Left ventricle myocardium inferior (tissue), 1 donor: ENCODE results near the gene GPRIN1. TPM values are rescaled to one million over a fixed set of nuclear protein-coding genes. Genes with fewer than 3 reads are reported as not detected.

Experiments
- DNase-seq: peaks from one replicate; pipeline ENCODE4 v3.0.0-alpha.2; 2020
- H3K27ac ChIP-seq: fragments of 200-600 bp; replicated peaks from 2 replicates; pipeline ENCODE4 v1.8.0; 2021
- H3K27me3 ChIP-seq: fragments of 200-600 bp; 2 replicates; pipeline ENCODE4 v1.8.0; 2021; ENCODE audit warnings: low read depth
- H3K36me3 ChIP-seq: fragments of 200-600 bp; 2 replicates; pipeline ENCODE4 v1.8.0; 2021
- H3K4me1 ChIP-seq: fragments of 200-600 bp; 2 replicates; pipeline ENCODE4 v1.8.0; 2021
- H3K4me3 ChIP-seq: fragments of 200-600 bp; 2 replicates; pipeline ENCODE4 v1.8.0; 2021; ENCODE audit warnings: mild to moderate bottlenecking, moderate library complexity
- H3K9me3 ChIP-seq: fragments of 200-600 bp; replicated peaks from 2 replicates; pipeline ENCODE4 v1.8.0; 2021
- intact Hi-C: fragments of 100-400 bp; cut with micrococcal nuclease; formaldehyde crosslinking; loops from one replicate; pipeline ENCODE4 v1.11.0; 2022
- total RNA-seq: library from RNA; stranded (reverse); fragmentation: NEBNext Ultra II Directional; extraction: Animal tissue kit (Norgen Biotek cat#: 25700); gene quantifications from one replicate; pipeline ENCODE4 v1.2.1, GENCODE V29; 2021
- TF ChIP-seq, protein P1 (sequence below): fragments of 200-600 bp; IDR thresholded peaks from 2 replicates; pipeline ENCODE4 v1.8.0; 2021; ENCODE audit warnings: antibody characterized with exemption, mild to moderate bottlenecking, borderline replicate concordance
- donor health status: DM: no; HTN: yes; CAD: no; lungs with severe emphysema.

Gene GPRIN1
- total RNA-seq, 1 donor from 2014 or later, result 0.58 TPM

DNA sequence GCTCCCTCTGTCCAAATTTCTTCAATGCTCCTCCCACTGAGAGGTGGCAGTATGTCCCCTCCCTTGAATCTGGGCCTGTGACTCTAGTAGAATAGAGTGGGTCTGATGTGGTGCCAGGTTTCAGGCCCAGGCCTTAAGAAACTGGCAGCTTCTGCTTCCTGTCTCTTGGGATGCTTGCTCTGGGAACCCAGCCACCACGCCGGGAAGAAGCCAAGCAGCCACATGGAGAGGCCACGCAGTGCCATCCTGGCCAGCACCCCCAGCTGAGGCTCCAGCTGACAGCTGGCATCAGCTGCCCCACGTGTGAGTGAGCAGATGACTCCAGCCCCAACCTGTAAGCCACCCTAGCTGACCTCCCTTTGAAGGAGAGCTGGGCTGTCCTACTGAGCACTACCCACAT is 30.0 kb upstream of the GPRIN1 start:
- no peak overlapping the region for H3K4me3 ChIP-seq
- peak overlapping the region; percentile 44 for H3K27ac ChIP-seq
- H3K27me3 ChIP-seq, result peaks cover 8% of the 10 kb centered on the region
- H3K4me1 ChIP-seq, result peaks cover 10% of the 10 kb centered on the region
- intact Hi-C loops, result no loop called here
- no peaks in the 10 kb centered on the region for H3K36me3 ChIP-seq
- TF ChIP-seq, protein P1, sequence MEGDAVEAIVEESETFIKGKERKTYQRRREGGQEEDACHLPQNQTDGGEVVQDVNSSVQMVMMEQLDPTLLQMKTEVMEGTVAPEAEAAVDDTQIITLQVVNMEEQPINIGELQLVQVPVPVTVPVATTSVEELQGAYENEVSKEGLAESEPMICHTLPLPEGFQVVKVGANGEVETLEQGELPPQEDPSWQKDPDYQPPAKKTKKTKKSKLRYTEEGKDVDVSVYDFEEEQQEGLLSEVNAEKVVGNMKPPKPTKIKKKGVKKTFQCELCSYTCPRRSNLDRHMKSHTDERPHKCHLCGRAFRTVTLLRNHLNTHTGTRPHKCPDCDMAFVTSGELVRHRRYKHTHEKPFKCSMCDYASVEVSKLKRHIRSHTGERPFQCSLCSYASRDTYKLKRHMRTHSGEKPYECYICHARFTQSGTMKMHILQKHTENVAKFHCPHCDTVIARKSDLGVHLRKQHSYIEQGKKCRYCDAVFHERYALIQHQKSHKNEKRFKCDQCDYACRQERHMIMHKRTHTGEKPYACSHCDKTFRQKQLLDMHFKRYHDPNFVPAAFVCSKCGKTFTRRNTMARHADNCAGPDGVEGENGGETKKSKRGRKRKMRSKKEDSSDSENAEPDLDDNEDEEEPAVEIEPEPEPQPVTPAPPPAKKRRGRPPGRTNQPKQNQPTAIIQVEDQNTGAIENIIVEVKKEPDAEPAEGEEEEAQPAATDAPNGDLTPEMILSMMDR, result no peak
- H3K9me3 ChIP-seq, result no peaks in the 10 kb centered on the region
- DNase-seq, result peak; percentile 79

DNA sequence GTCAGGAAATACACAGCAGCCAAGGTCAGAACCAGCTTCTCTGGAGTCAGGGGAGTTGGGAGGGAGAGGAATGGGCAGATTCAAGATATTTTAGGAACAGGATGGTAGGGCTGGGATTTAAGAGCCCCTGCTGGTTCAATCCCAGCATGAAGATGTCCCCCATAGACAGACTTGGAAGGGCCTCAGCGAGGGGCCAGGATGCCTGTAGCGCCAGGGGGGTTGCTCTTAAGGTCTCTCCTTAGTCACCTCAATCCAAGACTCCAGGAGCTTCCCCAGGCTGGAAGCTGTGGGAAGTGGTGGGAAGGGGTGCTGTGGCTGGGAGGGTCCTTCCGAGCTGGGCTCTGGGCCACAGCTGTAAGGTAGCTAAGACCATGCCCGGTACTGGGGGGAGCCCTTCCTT is 29.3 kb upstream of the GPRIN1 start:
- Histone ChIP-seq H3K27ac (peak overlapping the region; percentile 44), H3K4me1 (peaks cover 10% of the 10 kb centered on the region), H3K36me3 (no peaks in the 10 kb centered on the region), H3K9me3 (no peaks in the 10 kb centered on the region), H3K27me3 (peaks cover 16% of the 10 kb centered on the region), H3K4me3 (no peak overlapping the region)
- intact Hi-C loops, result no loop called here
- TF ChIP-seq, protein P1, result no peak
- no peak for DNase-seq

DNA sequence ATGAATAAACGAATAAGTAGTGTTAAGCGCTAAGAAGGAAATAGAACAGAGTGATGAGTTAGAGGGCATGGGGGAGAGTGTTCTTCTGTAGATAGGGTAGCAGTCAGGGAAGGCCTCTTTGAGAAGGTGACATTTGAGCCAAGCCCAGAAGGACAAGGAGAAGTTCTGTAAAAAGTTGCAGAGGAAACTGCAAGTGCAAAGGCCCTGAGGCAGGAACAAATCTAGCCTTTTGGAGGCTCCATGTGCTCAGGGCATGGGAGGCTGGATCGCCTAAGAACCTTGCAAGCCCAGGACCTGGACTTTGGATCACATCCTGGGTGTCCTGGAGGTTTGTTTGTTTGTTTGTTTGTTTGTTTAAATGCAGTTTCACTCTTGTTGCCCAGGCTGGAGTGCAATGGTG is 28.5 kb upstream of the GPRIN1 start:
- Histone ChIP-seq H3K27ac (no peak overlapping the region), H3K4me1 (peaks cover 10% of the 10 kb centered on the region), H3K36me3 (no peaks in the 10 kb centered on the region), H3K9me3 (no peaks in the 10 kb centered on the region), H3K27me3 (peaks cover 24% of the 10 kb centered on the region), H3K4me3 (no peak overlapping the region)
- DNase-seq, result no peak
- intact Hi-C loops, result no loop called here
- TF ChIP-seq, protein P1, result no peak

DNA sequence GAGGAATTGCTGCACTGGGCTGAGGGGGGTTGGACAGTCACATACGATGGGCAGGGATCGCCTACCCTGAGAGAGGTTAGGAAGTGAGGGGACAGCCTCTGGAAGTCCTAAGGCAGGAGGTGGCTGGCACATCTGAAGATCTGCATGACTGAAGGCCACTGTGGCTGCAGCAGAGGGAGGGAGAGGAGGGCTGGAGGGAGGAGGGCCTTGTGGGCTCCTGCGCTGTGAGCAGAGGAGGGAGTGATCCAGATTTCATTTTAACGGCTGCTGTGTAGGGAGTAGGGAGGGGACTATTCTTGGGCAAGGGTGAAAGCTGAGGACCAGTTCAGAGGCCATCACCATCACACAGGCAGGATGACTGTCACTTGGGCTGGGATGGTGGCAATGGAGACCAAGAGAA is 27.6 kb upstream of the GPRIN1 start:
- Histone ChIP-seq H3K9me3 (no peaks in the 10 kb centered on the region), H3K27me3 (peaks cover 33% of the 10 kb centered on the region), H3K4me1 (peaks cover 10% of the 10 kb centered on the region), H3K27ac (no peak overlapping the region), H3K36me3 (no peaks in the 10 kb centered on the region), H3K4me3 (no peak overlapping the region)
- TF ChIP-seq, protein P1, result no peak
- no peak for DNase-seq
- intact Hi-C loops, result no loop called here

- intact Hi-C loops, result no loop called here
- peaks cover 10% of the 10 kb centered on the region for H3K4me1 ChIP-seq
- H3K4me3 ChIP-seq, result no peak overlapping the region
- H3K36me3 ChIP-seq, result no peaks in the 10 kb centered on the region
- no peak for DNase-seq
- TF ChIP-seq, protein P1, result no peak
- no peak overlapping the region for H3K27ac ChIP-seq
- no peaks in the 10 kb centered on the region for H3K9me3 ChIP-seq
- peaks cover 44% of the 10 kb centered on the region for H3K27me3 ChIP-seq
These were observed 26.5 kb upstream of the GPRIN1 start for GRCh38 chr5:176636426-176636825.

GRCh38 chr5:176633598-176633997 is 23.6 kb upstream of the GPRIN1 start:
- H3K4me1 ChIP-seq, result peaks cover 15% of the 10 kb centered on the region
- no peaks in the 10 kb centered on the region for H3K36me3 ChIP-seq
- no peak for DNase-seq
- no peaks in the 10 kb centered on the region for H3K9me3 ChIP-seq
- TF ChIP-seq, protein P1, result no peak
- H3K27me3 ChIP-seq, result peaks cover 72% of the 10 kb centered on the region
- intact Hi-C loops, result no loop called here
- H3K27ac ChIP-seq, result no peak overlapping the region
- H3K4me3 ChIP-seq, result no peak overlapping the region
